Suprapubic skin (tissue), 4 donors: Measurements from ENCODE around the gene MLYCD. TPM values are rescaled to one million over a fixed set of nuclear protein-coding genes. Genes with fewer than 3 reads are reported as not detected.

Experiments used
- DNase-seq, 2 donors: peaks; one replicate each; pipeline ENCODE4 v3.0.0-alpha.2; 2019; ENCODE audit warnings: low spot score in 2 of 2
- H3K27ac ChIP-seq: fragments of 200-600 bp; sonication (generic); one replicate; pipeline ENCODE4 v1.5.1; 2019
- H3K27me3 ChIP-seq: fragments of 200-600 bp; sonication (generic); one replicate; pipeline ENCODE4 v1.5.1; 2019
- H3K36me3 ChIP-seq: fragments of 200-600 bp; sonication (generic); one replicate; pipeline ENCODE4 v1.5.1; 2019
- H3K4me1 ChIP-seq: fragments of 200-600 bp; sonication (generic); one replicate; pipeline ENCODE4 v1.5.1; 2019
- H3K4me3 ChIP-seq: fragments of 200-600 bp; sonication (generic); one replicate; pipeline ENCODE4 v1.5.1; 2019; ENCODE audit warnings: mild to moderate bottlenecking
- H3K9me3 ChIP-seq: fragments of 200-600 bp; sonication (generic); one replicate; pipeline ENCODE4 v1.5.1; 2019
- EP300 ChIP-seq: sonication (generic); formaldehyde crosslinking; IDR thresholded peaks from one replicate; pipeline ENCODE4 v1.6.1; 2017; ENCODE audit warnings: antibody characterized with exemption
- POLR2A ChIP-seq, 2 donors: fragments of 450-650 bp; IDR thresholded peaks; one replicate each; pipeline ENCODE4 v1.6.1; 2017; ENCODE audit warnings: antibody characterized with exemption in 2 of 2, mild to moderate bottlenecking in 2 of 2, moderate library complexity in 2 of 2
- POLR2AphosphoS5 ChIP-seq, 3 donors: sonication (generic); formaldehyde crosslinking; IDR thresholded peaks; one replicate each; pipeline ENCODE4 v1.6.1; 2017; ENCODE audit warnings: antibody characterized with exemption in 3 of 3
- whole genome bisulfite sequencing: methylation state at CpG from one replicate; pipeline ENCODE4 v1.1.5; 2018; 5-methylcytosine and 5-hydroxymethylcytosine counted together
- total RNA-seq, 4 donors: library from RNA; depleted of rRNA; stranded (reverse); fragments of >200 nt; gene quantifications; one replicate each; pipeline ENCODE4 v1.1.0, GENCODE V29; 2016
- TF ChIP-seq, protein P1 (sequence below), 2 donors: fragments of 200-600 bp in 1 of 2; fragments of 450-650 bp in 1 of 2; sonication (generic) in 1 of 2; IDR thresholded peaks; one replicate each; pipeline ENCODE4 v1.5.1; 2016 to 2019; ENCODE audit warnings: antibody characterized with exemption in 2 of 2, mild to moderate bottlenecking in 1 of 2, moderate library complexity in 1 of 2

MLYCD gene
- total RNA-seq, 4 donors from 2014 or later, result 4.4 to 23.7 (median 5.7) TPM

DNA sequence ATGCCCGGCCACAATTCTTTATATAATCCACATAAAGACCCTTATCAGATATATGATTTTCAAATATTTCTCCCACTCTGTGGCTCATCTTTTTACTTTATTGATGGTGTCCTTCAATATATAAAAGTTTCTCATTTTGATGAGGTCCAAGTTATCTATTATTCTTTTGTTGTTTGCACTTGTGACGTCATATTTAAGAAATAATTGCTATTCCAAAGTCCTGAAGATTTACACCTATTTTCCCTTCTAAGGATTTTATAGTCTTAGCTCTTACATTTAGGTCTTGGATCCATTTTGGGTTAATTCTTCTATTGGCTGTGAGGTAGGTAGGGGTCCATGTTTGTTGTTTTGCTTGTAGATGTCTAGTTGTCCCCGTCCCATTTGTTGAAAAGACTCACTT is 3.0 kb upstream of the MLYCD start:
- H3K4me3 ChIP-seq, result no peak overlapping the region
- no peaks in the 10 kb centered on the region for H3K27me3 ChIP-seq
- no peaks in the 10 kb centered on the region for H3K36me3 ChIP-seq
- peaks cover 7% of the 10 kb centered on the region for H3K9me3 ChIP-seq
- 97% methylated on average over 3 of the region's 3 CpGs for WGBS
- DNase-seq, result no peak
- peaks cover 21% of the 10 kb centered on the region for H3K4me1 ChIP-seq
- no peak overlapping the region for H3K27ac ChIP-seq
- TF ChIP-seq, protein P1, sequence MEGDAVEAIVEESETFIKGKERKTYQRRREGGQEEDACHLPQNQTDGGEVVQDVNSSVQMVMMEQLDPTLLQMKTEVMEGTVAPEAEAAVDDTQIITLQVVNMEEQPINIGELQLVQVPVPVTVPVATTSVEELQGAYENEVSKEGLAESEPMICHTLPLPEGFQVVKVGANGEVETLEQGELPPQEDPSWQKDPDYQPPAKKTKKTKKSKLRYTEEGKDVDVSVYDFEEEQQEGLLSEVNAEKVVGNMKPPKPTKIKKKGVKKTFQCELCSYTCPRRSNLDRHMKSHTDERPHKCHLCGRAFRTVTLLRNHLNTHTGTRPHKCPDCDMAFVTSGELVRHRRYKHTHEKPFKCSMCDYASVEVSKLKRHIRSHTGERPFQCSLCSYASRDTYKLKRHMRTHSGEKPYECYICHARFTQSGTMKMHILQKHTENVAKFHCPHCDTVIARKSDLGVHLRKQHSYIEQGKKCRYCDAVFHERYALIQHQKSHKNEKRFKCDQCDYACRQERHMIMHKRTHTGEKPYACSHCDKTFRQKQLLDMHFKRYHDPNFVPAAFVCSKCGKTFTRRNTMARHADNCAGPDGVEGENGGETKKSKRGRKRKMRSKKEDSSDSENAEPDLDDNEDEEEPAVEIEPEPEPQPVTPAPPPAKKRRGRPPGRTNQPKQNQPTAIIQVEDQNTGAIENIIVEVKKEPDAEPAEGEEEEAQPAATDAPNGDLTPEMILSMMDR (IDR thresholded peaks at IDR 0.05), result no peak
- no peak for TF ChIP-seq POLR2A (IDR thresholded peaks at IDR 0.05)
- TF ChIP-seq EP300, result no peak
- TF ChIP-seq POLR2AphosphoS5 (IDR thresholded peaks at IDR 0.05), result no peak

DNA sequence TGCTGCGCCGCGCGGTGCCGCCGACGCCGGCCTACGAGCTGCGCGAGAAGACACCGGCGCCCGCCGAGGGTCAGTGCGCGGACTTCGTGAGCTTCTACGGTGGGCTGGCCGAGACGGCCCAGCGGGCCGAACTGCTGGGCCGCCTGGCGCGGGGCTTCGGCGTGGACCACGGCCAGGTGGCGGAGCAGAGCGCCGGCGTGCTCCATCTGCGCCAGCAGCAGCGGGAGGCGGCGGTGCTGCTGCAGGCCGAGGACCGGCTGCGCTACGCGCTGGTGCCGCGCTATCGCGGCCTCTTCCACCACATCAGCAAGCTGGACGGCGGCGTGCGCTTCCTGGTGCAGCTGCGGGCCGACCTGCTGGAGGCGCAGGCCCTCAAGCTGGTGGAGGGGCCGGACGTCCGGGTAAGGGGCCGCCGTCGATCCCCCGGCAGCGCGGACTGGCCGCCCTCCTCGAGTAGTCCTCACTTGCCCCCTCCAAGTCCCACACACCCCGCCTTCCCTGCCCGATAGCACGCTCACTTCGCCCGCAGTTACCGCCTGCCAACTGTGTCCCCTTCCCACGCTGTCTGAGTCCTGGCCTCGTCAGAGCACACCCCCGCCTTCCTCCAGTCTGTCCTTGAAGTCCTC is 470 bp downstream of the MLYCD start:
- no peaks in the 10 kb centered on the region for H3K27me3 ChIP-seq
- peak overlapping the region; percentile 94 for H3K27ac ChIP-seq
- 1% methylated on average over 13 of the region's 73 CpGs for WGBS
- DNase-seq, result peak in 1 of 2 donors; percentile 75
- H3K9me3 ChIP-seq, result no peaks in the 10 kb centered on the region
- H3K4me1 ChIP-seq, result peaks cover 24% of the 10 kb centered on the region
- H3K4me3 ChIP-seq, result peak overlapping the region; percentile 94
- no peaks in the 10 kb centered on the region for H3K36me3 ChIP-seq
- no peak for TF ChIP-seq POLR2A (IDR thresholded peaks at IDR 0.05)
- TF ChIP-seq, protein P1 (IDR thresholded peaks at IDR 0.05), result no peak
- TF ChIP-seq EP300, result no peak
- TF ChIP-seq POLR2AphosphoS5 (IDR thresholded peaks at IDR 0.05), result no peak

DNA sequence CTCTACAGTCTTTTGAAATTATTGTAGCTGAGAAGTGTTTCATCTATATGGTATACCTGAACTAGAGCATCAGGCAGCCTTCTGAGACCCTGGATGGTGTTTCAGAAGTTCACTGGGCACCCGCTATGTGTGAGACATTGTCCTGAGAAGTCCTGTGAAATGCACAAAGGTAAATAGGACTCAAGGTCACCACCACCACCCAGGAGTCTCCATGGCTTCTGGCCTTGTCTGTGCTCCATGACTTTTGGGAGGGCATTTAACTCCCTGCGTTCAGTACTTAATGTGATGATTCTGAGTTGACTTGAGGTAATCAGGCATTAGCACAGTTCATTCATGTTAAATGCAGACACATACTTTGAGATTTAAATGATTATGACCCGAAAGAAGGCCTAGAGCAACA is 1.1 kb downstream of the MLYCD start:
- H3K9me3 ChIP-seq, result no peaks in the 10 kb centered on the region
- no peaks in the 10 kb centered on the region for H3K36me3 ChIP-seq
- H3K4me3 ChIP-seq, result peak overlapping the region; percentile 94
- no peaks in the 10 kb centered on the region for H3K27me3 ChIP-seq
- DNase-seq, result no peak
- H3K4me1 ChIP-seq, result peaks cover 24% of the 10 kb centered on the region
- no peak for TF ChIP-seq POLR2A (IDR thresholded peaks at IDR 0.05)
- TF ChIP-seq, protein P1 (IDR thresholded peaks at IDR 0.05), result no peak
- TF ChIP-seq POLR2AphosphoS5 (IDR thresholded peaks at IDR 0.05), result no peak
- no peak for TF ChIP-seq EP300
- WGBS, result 84% methylated on average over 3 of the region's 3 CpGs
- H3K27ac ChIP-seq, result peak overlapping the region; percentile 94

DNA sequence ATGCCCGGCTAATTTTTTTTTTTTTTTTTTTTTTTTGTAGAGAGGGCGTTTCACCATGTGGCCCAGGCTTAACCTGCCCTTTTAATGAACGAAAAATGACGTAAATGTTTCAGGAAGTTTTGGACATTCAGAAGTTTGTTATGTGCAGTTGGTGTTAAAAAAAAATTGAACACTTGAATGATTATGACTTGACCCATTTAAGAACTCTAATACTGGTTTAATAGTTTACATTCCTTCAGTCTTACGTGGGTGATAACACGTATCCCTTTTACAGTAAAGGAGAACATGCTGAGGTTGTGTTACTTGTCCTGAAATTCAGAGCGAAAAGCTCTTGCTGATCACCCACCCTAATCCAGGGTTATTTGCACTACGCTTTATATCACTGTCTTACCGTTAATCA is 1.7 kb downstream of the MLYCD start:
- Histone ChIP-seq H3K36me3 (no peaks in the 10 kb centered on the region), H3K4me1 (peaks cover 24% of the 10 kb centered on the region), H3K27ac (no peak overlapping the region), H3K9me3 (no peaks in the 10 kb centered on the region), H3K27me3 (no peaks in the 10 kb centered on the region), H3K4me3 (no peak overlapping the region)
- TF ChIP-seq EP300, result no peak
- TF ChIP-seq, protein P1 (IDR thresholded peaks at IDR 0.05), result no peak
- TF ChIP-seq POLR2AphosphoS5 (IDR thresholded peaks at IDR 0.05), result no peak
- TF ChIP-seq POLR2A (IDR thresholded peaks at IDR 0.05), result no peak
- no peak for DNase-seq
- WGBS, result 92% methylated on average over 9 of the region's 9 CpGs

DNA sequence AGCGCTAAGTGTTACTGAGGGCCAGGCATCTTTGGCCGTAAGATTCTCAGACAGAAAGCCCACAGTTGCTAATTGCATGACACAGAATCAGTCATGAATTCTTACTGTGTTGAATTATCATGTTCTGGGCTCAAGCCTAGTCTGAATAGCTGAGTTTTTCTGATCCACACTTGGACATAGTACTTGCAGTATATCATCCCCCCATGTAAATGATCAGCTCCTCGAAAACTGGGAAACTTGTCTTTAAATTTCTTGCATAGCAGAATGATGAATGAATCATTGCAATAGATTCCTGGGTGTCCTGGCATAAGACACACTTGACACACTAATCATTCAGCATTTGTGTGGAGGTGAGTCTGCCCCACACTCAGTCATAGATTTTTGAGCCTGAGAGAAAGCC is 2.2 kb downstream of the MLYCD start:
- no peaks in the 10 kb centered on the region for H3K27me3 ChIP-seq
- WGBS, result 82% methylated on average over 3 of the region's 3 CpGs

More for the DNA sequence above, 2.2 kb downstream of the MLYCD start:
- Histone ChIP-seq H3K4me3 (no peak overlapping the region), H3K27ac (no peak overlapping the region), H3K4me1 (peaks cover 24% of the 10 kb centered on the region), H3K36me3 (no peaks in the 10 kb centered on the region), H3K9me3 (no peaks in the 10 kb centered on the region)
- DNase-seq, result no peak
- TF ChIP-seq POLR2AphosphoS5 (IDR thresholded peaks at IDR 0.05) (no peak), POLR2A (IDR thresholded peaks at IDR 0.05) (no peak), EP300 (no peak)
- TF ChIP-seq, protein P1 (IDR thresholded peaks at IDR 0.05), result no peak
